ENCODE measurements around the gene SART3.
"Not testable (repeated sequence)": the region's sequence is repeated elsewhere in the genome, so short reads cannot be mapped to it uniquely, and the experiment has no call there.

The SART3 gene

GRCh38 chr12:108517288-108518100 is 43.5 kb downstream of the SART3 start:
- no peak for DNase-seq

- no peak for DNase-seq
Observed at GRCh38 chr12:108516511-108517275, 44.3 kb downstream of the SART3 start.

- DNase-seq: no peak
Observed at GRCh38 chr12:108515916-108516315, 45.1 kb downstream of the SART3 start.

GRCh38 chr12:108514973-108515814 is 45.8 kb downstream of the SART3 start, which contains the start of gene FICD:
TSS of gene FICD (plus strand) at chr12:108515277. CDS start at chr12:108516973, 1,696 bp downstream.
- peak; percentile 100 for DNase-seq

- DNase-seq: no peak
Observed at GRCh38 chr12:108514468-108514972, 46.5 kb downstream of the SART3 start.

GRCh38 chr12:108511633-108512540 is 49.1 kb downstream of the SART3 start:
- DNase-seq: peak; percentile 87

GRCh38 chr12:108510836-108511235 is 50.1 kb downstream of the SART3 start:
- DNase-seq: no peak

- DNase-seq: no peak
Observed at GRCh38 chr12:108509806-108510205, 51.2 kb downstream of the SART3 start.

- no peak for DNase-seq
Observed at GRCh38 chr12:108507971-108508642, 52.9 kb downstream of the SART3 start.

- no peak for DNase-seq
Observed at GRCh38 chr12:108505129-108505528, 55.8 kb downstream of the SART3 start.

- no peak for DNase-seq
Observed at GRCh38 chr12:108502922-108503321, 58.1 kb downstream of the SART3 start.

GRCh38 chr12:108498136-108498535 is 62.8 kb downstream of the SART3 start:
- DNase-seq: no peak

- DNase-seq: no peak
Observed at GRCh38 chr12:108495823-108496579, 65.0 kb downstream of the SART3 start.

- DNase-seq: no peak
Observed at GRCh38 chr12:108495054-108495453, 65.9 kb downstream of the SART3 start.

GRCh38 chr12:108491256-108491655 is 69.7 kb downstream of the SART3 start:
- no peak for DNase-seq

- DNase-seq: not testable (repeated sequence)
Observed at GRCh38 chr12:108487029-108487428, 73.9 kb downstream of the SART3 start.

GRCh38 chr12:108485371-108485770 is 75.6 kb downstream of the SART3 start:
- not testable (repeated sequence) for DNase-seq

- DNase-seq: no peak
Observed at GRCh38 chr12:108484845-108485244, 76.1 kb downstream of the SART3 start.

GRCh38 chr12:108484431-108484830 is 76.5 kb downstream of the SART3 start:
- DNase-seq: no peak

Measured in CD4-positive, alpha-beta T cell treated with Interleukin-6 for 4 hours (primary cell).